GM12878 (cell line): Measurements from ENCODE around the gene NSG1. TPM values are rescaled to one million over a fixed set of nuclear protein-coding genes. Genes with fewer than 3 reads are reported as not detected.

Experiments used
- ATAC-seq: fragments of 200-7000 bp; cut with Tn5 transposase; 3 replicates; pipeline ENCODE4 v1.9.1; 2020; ENCODE audit warnings: mild to moderate bottlenecking, moderate library complexity
- BruUV-seq: library from RNA; stranded (reverse); fragments of 400-500 nt; replicated peaks from 2 replicates; lab custom pipeline; 2021; lab: Mats Ljungman, UMichigan
- CTCF ChIA-PET: fragments of 300-600 bp; sonication (Branson Sonifier 250); formaldehyde crosslinking; extraction: SDS; loops from one replicate; lab custom pipeline; 2021; ENCODE audit warnings: inconsistent platforms; lab: Yijun Ruan, JAX
- POLR2A ChIA-PET: fragments of 350-600 bp; formaldehyde crosslinking; extraction: SDS; loops from one replicate; lab custom pipeline; 2021; ENCODE audit warnings: inconsistent platforms; lab: Charles Lee
- RAD21 ChIA-PET: fragments of 300-600 bp; sonication (Branson Sonifier 250); formaldehyde crosslinking; loops from one replicate; lab custom pipeline; 2023; ENCODE audit warnings: antibody characterized with exemption; ENCODE audit not compliant: unreplicated experiment; lab: Charles Lee
- SMC1A ChIA-PET: fragments of 300-600 bp; sonication (Branson Sonifier 250); formaldehyde crosslinking; loops from one replicate; lab custom pipeline; 2023; ENCODE audit not compliant: unreplicated experiment, uncharacterized antibody; lab: Charles Lee
- DNase-seq: peaks from one replicate; pipeline ENCODE4 v3.0.0-alpha.2; 2011; ENCODE audit warnings: low read depth, low spot score
- FAIRE-seq: peaks from 3 replicates; lab custom pipeline; 2011; peaks lifted over from hg19 to GRCh38; lab: Jason Lieb, UNC
- H2AFZ ChIP-seq: 2 replicates; pipeline ENCODE4 v1.6.0; 2011; ENCODE audit warnings: low read depth, low read length, control low read depth; ENCODE audit not compliant: control insufficient read depth
- H3K27ac ChIP-seq: 2 replicates; pipeline ENCODE4 v1.5.1; 2011; ENCODE audit warnings: control low read depth; ENCODE audit not compliant: control insufficient read depth, insufficient read depth
- H3K27me3 ChIP-seq, 2 experiments: replicated peaks in 1 of 2; 2 replicates each; pipeline versions ENCODE4 v1.6.0 to v1.6.1; 2011; ENCODE audit warnings: low read length in 1 of 2; ENCODE audit not compliant: control insufficient read depth in 2 of 2, insufficient read depth in 2 of 2
- H3K36me3 ChIP-seq, 2 experiments: 2 replicates each; pipeline ENCODE4 v1.5.1; 2011; ENCODE audit warnings: low read length in 1 of 2; ENCODE audit not compliant: control insufficient read depth in 2 of 2, insufficient read depth in 2 of 2
- H3K4me1 ChIP-seq: 2 replicates; pipeline ENCODE4 v1.6.1; 2011; ENCODE audit warnings: mild to moderate bottlenecking, low read length, moderate library complexity, mixed read lengths; ENCODE audit not compliant: control insufficient read depth, insufficient read depth
- H3K4me2 ChIP-seq: 2 replicates; pipeline ENCODE4 v1.6.0; 2011; ENCODE audit warnings: control low read depth; ENCODE audit not compliant: control insufficient read depth, insufficient read depth
- H3K4me3 ChIP-seq: fragments of 200-600 bp; sonication (generic); 2 replicates; pipeline ENCODE4 v1.5.1; 2016
- H3K79me2 ChIP-seq: 2 replicates; pipeline ENCODE4 v1.6.0; 2011; ENCODE audit warnings: low read length; ENCODE audit not compliant: control insufficient read depth, insufficient read depth
- H3K9ac ChIP-seq: 2 replicates; pipeline ENCODE4 v1.8.0; 2011; ENCODE audit warnings: low read length, control low read depth, mixed read lengths; ENCODE audit not compliant: control insufficient read depth, insufficient read depth
- H3K9me3 ChIP-seq: replicated peaks from 3 replicates; pipeline ENCODE4 v1.5.1; 2011; ENCODE audit warnings: mild to moderate bottlenecking, low read length; ENCODE audit not compliant: control insufficient read depth, insufficient read depth
- H4K20me1 ChIP-seq: 2 replicates; pipeline ENCODE4 v1.6.0; 2011; ENCODE audit not compliant: control insufficient read depth, insufficient read depth
- CBX5 ChIP-seq: sonication (generic); IDR thresholded peaks from 2 replicates; pipeline ENCODE4 v1.6.1; 2016; ENCODE audit warnings: low read depth, moderate library complexity, mild to moderate bottlenecking, inconsistent platforms
- EZH2 ChIP-seq: IDR thresholded peaks from 2 replicates; pipeline ENCODE4 v1.6.1; 2012; ENCODE audit warnings: low read depth, mild to moderate bottlenecking, control low read depth, inconsistent platforms, low read length, borderline replicate concordance; ENCODE audit not compliant: control insufficient read depth
- GATAD2B ChIP-seq: fragments of 450-650 bp; conservative IDR thresholded peaks from 2 replicates; pipeline ENCODE4 v1.6.1; 2017; ENCODE audit warnings: low read depth, mild to moderate bottlenecking, moderate library complexity
- KAT2A ChIP-seq: conservative IDR thresholded peaks from 2 replicates; pipeline ENCODE4 v1.6.1; 2011; ENCODE audit warnings: low read depth, low read length; ENCODE audit not compliant: control insufficient read depth
- NFYA ChIP-seq: IDR thresholded peaks from 2 replicates; pipeline ENCODE4 v1.6.1; 2011; ENCODE audit warnings: low read depth, mild to moderate bottlenecking, low read length, improper control_type of control experiment, borderline replicate concordance
- POLR2AphosphoS5 ChIP-seq: IDR thresholded peaks from 2 replicates; pipeline ENCODE4 v1.6.1; 2011; ENCODE audit warnings: mild to moderate bottlenecking, low read length, inconsistent platforms
- RAD51 ChIP-seq: fragments of 450-650 bp; IDR thresholded peaks from 2 replicates; pipeline ENCODE4 v1.6.1; 2016; ENCODE audit warnings: moderate library complexity, mild to moderate bottlenecking, inconsistent platforms
- SMAD1 ChIP-seq: fragments of 450-650 bp; IDR thresholded peaks from 2 replicates; pipeline ENCODE4 v1.6.1; 2018; ENCODE audit warnings: mild to moderate bottlenecking, low read depth; ENCODE audit not compliant: partially characterized antibody
- SRF ChIP-seq, 2 experiments: IDR thresholded peaks; 2 replicates each; pipeline ENCODE4 v1.6.1; 2011; ENCODE audit warnings: low read depth in 2 of 2, low read length in 2 of 2, mild to moderate bottlenecking in 1 of 2, moderate library complexity in 1 of 2
- WGBS: methylation state at CpG from one replicate; pipeline ENCODE4 v1.1.6; 2016; ENCODE audit warnings: low lambda C conversion rate; ENCODE audit not compliant: insufficient replicate concordance, insufficient coverage; ENCODE audit errors: missing lambda C conversion rate; 5-methylcytosine and 5-hydroxymethylcytosine counted together
- in situ Hi-C: fragments of 300-500 bp; cut with MboI; formaldehyde crosslinking; loops from 9 replicates; pipeline ENCODE4 v1.14.3; 2018; ENCODE audit warnings: mixed read lengths
- intact Hi-C: fragments of 100-400 bp; cut with micrococcal nuclease; formaldehyde crosslinking; loops from one replicate; pipeline ENCODE4 v1.14.2; 2022; ENCODE audit not compliant: unreplicated experiment
- polyA plus RNA-seq, 11 experiments: library from polyadenylated mRNA; depleted of rRNA in 4 of 11; unstranded in 6 of 11; stranded (reverse) in 5 of 11; fragments of >200 nt; fragmentation: Nextera tagmentation in 4 of 11; fragmentation: Illumina TruSeq in 1 of 11; extraction: Ambion mirVana in 4 of 11; extraction: Trizol in 1 of 11; gene quantifications; 1 replicate in 1 of 11; 2 replicates in 10 of 11; pipeline versions ENCODE4 v1.2.1 to v1.2.3, GENCODE V29; 2011 to 2016; ENCODE audit warnings: inconsistent platforms in 2 of 11, missing spikeins in 2 of 11, low read depth in 1 of 11
- total RNA-seq, 4 experiments: library from RNA; depleted of rRNA in 3 of 4; stranded (reverse); fragments of >200 nt in 3 of 4; fragmentation: Illumina TruSeq in 1 of 4; extraction: Trizol in 1 of 4; gene quantifications; 2 replicates each; pipeline versions ENCODE4 v1.2.1 to v1.2.3, GENCODE V29; 2013 to 2021
- TF ChIP-seq, protein P1 (sequence below): fragments of 450-650 bp; IDR thresholded peaks from 2 replicates; pipeline ENCODE4 v1.6.1; 2017; ENCODE audit warnings: mild to moderate bottlenecking, moderate library complexity
- TF ChIP-seq, protein P2 (sequence below): fragments of 450-650 bp; IDR thresholded peaks from 2 replicates; pipeline ENCODE4 v1.6.1; 2014; ENCODE audit warnings: mild to moderate bottlenecking

The NSG1 gene
- total and polyA plus RNA-seq, 10 of the 15 experiments (the other 5 are each of a cell fraction or from before 2014, with no cell fraction given) = 0.03 to 0.19 (median 0.10) TPM; not detected in 5

DNA sequence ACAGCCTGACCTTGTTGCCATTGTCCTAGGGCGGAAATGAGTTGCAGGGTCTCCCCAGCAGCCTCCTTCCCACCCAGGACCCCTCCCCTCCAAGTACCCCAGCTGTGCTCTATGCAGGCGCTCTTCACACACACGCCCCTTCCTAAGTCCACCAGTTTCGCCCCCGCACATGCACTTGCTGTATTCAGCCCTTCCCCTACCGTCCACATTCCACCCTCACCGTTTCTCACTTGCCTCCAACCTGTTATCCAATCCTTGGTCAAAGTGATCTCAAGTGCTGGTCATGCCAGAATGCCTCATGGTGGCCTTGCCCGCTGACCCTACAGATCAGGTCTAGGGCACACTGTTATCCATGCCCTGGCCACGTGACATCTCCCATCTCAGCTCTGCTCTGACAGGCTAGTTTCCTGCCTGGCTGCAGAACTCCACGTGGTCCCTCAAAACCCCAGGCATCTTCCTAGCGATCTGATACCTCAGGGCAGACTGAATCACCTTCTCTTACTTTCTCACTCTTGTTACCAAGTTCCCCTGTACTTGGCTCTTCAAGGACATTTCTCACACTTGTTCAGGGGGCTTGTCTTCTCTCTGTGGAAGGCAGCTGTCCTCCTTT is 39.7 kb downstream of the NSG1 start:
- BruUV-seq = no TSS peak
- ATAC-seq = no peak

DNA sequence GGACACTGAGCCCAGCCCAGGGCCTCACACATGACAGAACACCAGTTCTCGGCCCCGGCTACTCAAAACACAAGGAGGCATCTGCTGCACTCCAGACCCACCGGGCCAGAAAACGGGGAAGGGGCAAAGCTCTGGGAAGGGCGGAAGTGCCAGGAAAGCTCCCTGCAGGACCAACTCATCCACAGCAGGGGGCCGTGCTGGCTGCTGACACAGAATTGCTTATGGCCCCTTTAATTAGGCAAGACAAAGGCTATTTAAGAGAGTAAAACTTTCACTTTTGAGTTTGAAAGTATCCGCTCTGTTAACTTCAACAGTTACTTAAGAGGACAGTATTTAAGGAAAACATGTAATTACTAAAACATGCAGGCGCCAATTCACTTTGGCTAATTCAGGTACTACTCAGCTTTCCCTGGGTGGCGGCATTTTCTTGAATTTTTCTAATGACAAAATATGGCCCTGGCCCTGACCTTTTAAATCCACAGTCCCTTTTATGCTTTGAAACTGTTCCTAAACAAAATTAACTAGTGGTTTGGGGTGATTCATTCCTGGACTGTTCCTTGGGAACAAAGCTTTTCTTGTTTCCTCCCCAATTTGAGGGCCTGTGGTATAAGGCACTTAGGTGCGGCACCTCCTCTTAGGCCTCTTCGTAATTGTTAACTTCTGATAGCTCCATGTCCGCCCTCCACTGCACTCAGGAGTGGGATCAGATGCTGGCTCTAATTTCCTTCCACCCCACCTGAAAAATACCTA is 40.4 kb downstream of the NSG1 start:
- H3K27me3 ChIP-seq = no peaks in the 10 kb centered on the region
- no peaks in the 10 kb centered on the region for H3K79me2 ChIP-seq
- in situ Hi-C loops (no loop called here), intact Hi-C loops (no loop called here)
- 88% methylated on average over 12 of the region's 12 CpGs for WGBS
- H3K4me3 ChIP-seq = no peak overlapping the region
- no TSS peak for BruUV-seq
- CTCF ChIA-PET = no interaction called here
- no peak for FAIRE-seq
- SMC1A ChIA-PET = no interaction called here
- no peaks in the 10 kb centered on the region for H4K20me1 ChIP-seq
- no peaks in the 10 kb centered on the region for H3K4me1 ChIP-seq
- no peak overlapping the region for H3K9ac ChIP-seq
- H3K9me3 ChIP-seq = no peaks in the 10 kb centered on the region
- H3K4me2 ChIP-seq = no peak overlapping the region
- peaks cover 6 to 7% of the 10 kb centered on the region in 2 experiments; a peak in 3 of 4 replicates for H3K36me3 ChIP-seq
- DNase-seq = no peak
- H3K27ac ChIP-seq = no peak overlapping the region
- no peak for ATAC-seq
- RAD21 ChIA-PET = no interaction called here
- POLR2A ChIA-PET = interaction anchor here (0.6 kb wide), 1 partner anchor 10 kb away, joined by 5 read pairs; no protein-coding TSS in a partner anchor
- no peak overlapping the region for H2AFZ ChIP-seq
- TF ChIP-seq RAD51 (no peak), EZH2 (no peak), GATAD2B (no peak), SMAD1 (no peak), POLR2AphosphoS5 (no peak), CBX5 (no peak), KAT2A (no peak)
- TF ChIP-seq, protein P1, sequence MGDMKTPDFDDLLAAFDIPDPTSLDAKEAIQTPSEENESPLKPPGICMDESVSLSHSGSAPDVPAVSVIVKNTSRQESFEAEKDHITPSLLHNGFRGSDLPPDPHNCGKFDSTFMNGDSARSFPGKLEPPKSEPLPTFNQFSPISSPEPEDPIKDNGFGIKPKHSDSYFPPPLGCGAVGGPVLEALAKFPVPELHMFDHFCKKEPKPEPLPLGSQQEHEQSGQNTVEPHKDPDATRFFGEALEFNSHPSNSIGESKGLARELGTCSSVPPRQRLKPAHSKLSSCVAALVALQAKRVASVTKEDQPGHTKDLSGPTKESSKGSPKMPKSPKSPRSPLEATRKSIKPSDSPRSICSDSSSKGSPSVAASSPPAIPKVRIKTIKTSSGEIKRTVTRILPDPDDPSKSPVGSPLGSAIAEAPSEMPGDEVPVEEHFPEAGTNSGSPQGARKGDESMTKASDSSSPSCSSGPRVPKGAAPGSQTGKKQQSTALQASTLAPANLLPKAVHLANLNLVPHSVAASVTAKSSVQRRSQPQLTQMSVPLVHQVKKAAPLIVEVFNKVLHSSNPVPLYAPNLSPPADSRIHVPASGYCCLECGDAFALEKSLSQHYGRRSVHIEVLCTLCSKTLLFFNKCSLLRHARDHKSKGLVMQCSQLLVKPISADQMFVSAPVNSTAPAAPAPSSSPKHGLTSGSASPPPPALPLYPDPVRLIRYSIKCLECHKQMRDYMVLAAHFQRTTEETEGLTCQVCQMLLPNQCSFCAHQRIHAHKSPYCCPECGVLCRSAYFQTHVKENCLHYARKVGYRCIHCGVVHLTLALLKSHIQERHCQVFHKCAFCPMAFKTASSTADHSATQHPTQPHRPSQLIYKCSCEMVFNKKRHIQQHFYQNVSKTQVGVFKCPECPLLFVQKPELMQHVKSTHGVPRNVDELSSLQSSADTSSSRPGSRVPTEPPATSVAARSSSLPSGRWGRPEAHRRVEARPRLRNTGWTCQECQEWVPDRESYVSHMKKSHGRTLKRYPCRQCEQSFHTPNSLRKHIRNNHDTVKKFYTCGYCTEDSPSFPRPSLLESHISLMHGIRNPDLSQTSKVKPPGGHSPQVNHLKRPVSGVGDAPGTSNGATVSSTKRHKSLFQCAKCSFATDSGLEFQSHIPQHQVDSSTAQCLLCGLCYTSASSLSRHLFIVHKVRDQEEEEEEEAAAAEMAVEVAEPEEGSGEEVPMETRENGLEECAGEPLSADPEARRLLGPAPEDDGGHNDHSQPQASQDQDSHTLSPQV = no peak
- TF ChIP-seq, protein P2, sequence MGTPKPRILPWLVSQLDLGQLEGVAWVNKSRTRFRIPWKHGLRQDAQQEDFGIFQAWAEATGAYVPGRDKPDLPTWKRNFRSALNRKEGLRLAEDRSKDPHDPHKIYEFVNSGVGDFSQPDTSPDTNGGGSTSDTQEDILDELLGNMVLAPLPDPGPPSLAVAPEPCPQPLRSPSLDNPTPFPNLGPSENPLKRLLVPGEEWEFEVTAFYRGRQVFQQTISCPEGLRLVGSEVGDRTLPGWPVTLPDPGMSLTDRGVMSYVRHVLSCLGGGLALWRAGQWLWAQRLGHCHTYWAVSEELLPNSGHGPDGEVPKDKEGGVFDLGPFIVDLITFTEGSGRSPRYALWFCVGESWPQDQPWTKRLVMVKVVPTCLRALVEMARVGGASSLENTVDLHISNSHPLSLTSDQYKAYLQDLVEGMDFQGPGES = no peak

More for the DNA sequence above, 39.7 kb downstream of the NSG1 start:
- no peak overlapping the region for H2AFZ ChIP-seq
- no peaks in the 10 kb centered on the region for H3K79me2 ChIP-seq
- ChIA-PET POLR2A (no interaction called here), SMC1A (interaction anchor here (1.2 kb wide), 1 partner anchor 15 kb away, joined by 3 read pairs; no protein-coding TSS in a partner anchor), CTCF (interaction anchor here (0.9 kb wide), 1 partner anchor 244 kb away, joined by 3 read pairs; no protein-coding TSS in a partner anchor), RAD21 (no interaction called here)
- H3K27ac ChIP-seq = no peak overlapping the region
- no peak overlapping the region for H3K9ac ChIP-seq
- DNase-seq = no peak
- no peaks in the 10 kb centered on the region for H3K4me1 ChIP-seq
- WGBS = 97% methylated on average over 10 of the region's 11 CpGs
- no peak for FAIRE-seq
- no peaks in the 10 kb centered on the region for H4K20me1 ChIP-seq
- no peaks in the 10 kb centered on the region for H3K27me3 ChIP-seq
- no peak overlapping the region for H3K4me2 ChIP-seq
- H3K4me3 ChIP-seq = no peak overlapping the region
- TF ChIP-seq SMAD1 (no peak), SRF (IDR thresholded peaks at IDR 0.05; ENCODE audit: low read depth in 2 of 2, low read length in 2 of 2) (no peak), NFYA (no peak)
- no peaks in the 10 kb centered on the region for H3K9me3 ChIP-seq
- in situ Hi-C loops = no loop called here
- peaks cover 6% of the 10 kb centered on the region in 2 experiments; a peak in 3 of 4 replicates for H3K36me3 ChIP-seq
- intact Hi-C loops = no loop called here
